GM12878 (cell line): Measurements from ENCODE around the gene DLG4. TPM values are rescaled to one million over a fixed set of nuclear protein-coding genes. Genes with fewer than 3 reads are reported as not detected.

Experiments
- ATAC-seq: fragments of 200-7000 bp; cut with Tn5 transposase; 3 replicates; pipeline ENCODE4 v1.9.1; 2020; ENCODE audit warnings: mild to moderate bottlenecking, moderate library complexity
- BruUV-seq: library from RNA; stranded (reverse); fragments of 400-500 nt; replicated peaks from 2 replicates; lab custom pipeline; 2021; lab: Mats Ljungman, UMichigan
- CTCF ChIA-PET: fragments of 300-600 bp; sonication (Branson Sonifier 250); formaldehyde crosslinking; extraction: SDS; loops from one replicate; lab custom pipeline; 2021; ENCODE audit warnings: inconsistent platforms; lab: Yijun Ruan, JAX
- POLR2A ChIA-PET: fragments of 350-600 bp; formaldehyde crosslinking; extraction: SDS; loops from one replicate; lab custom pipeline; 2021; ENCODE audit warnings: inconsistent platforms; lab: Charles Lee
- RAD21 ChIA-PET: fragments of 300-600 bp; sonication (Branson Sonifier 250); formaldehyde crosslinking; loops from one replicate; lab custom pipeline; 2023; ENCODE audit warnings: antibody characterized with exemption; ENCODE audit not compliant: unreplicated experiment; lab: Charles Lee
- SMC1A ChIA-PET: fragments of 300-600 bp; sonication (Branson Sonifier 250); formaldehyde crosslinking; loops from one replicate; lab custom pipeline; 2023; ENCODE audit not compliant: unreplicated experiment, uncharacterized antibody; lab: Charles Lee
- DNase-seq: peaks from one replicate; pipeline ENCODE4 v3.0.0-alpha.2; 2011; ENCODE audit warnings: low read depth, low spot score
- FAIRE-seq: peaks from 3 replicates; lab custom pipeline; 2011; peaks lifted over from hg19 to GRCh38; lab: Jason Lieb, UNC
- H2AFZ ChIP-seq: 2 replicates; pipeline ENCODE4 v1.6.0; 2011; ENCODE audit warnings: low read depth, low read length, control low read depth; ENCODE audit not compliant: control insufficient read depth
- H3K27ac ChIP-seq: 2 replicates; pipeline ENCODE4 v1.5.1; 2011; ENCODE audit warnings: control low read depth; ENCODE audit not compliant: control insufficient read depth, insufficient read depth
- H3K27me3 ChIP-seq, 2 experiments: replicated peaks in 1 of 2; 2 replicates each; pipeline versions ENCODE4 v1.6.0 to v1.6.1; 2011; ENCODE audit warnings: low read length in 1 of 2; ENCODE audit not compliant: control insufficient read depth in 2 of 2, insufficient read depth in 2 of 2
- H3K36me3 ChIP-seq, 2 experiments: 2 replicates each; pipeline ENCODE4 v1.5.1; 2011; ENCODE audit warnings: low read length in 1 of 2; ENCODE audit not compliant: control insufficient read depth in 2 of 2, insufficient read depth in 2 of 2
- H3K4me1 ChIP-seq: 2 replicates; pipeline ENCODE4 v1.6.1; 2011; ENCODE audit warnings: mild to moderate bottlenecking, low read length, moderate library complexity, mixed read lengths; ENCODE audit not compliant: control insufficient read depth, insufficient read depth
- H3K4me2 ChIP-seq: 2 replicates; pipeline ENCODE4 v1.6.0; 2011; ENCODE audit warnings: control low read depth; ENCODE audit not compliant: control insufficient read depth, insufficient read depth
- H3K4me3 ChIP-seq: fragments of 200-600 bp; sonication (generic); 2 replicates; pipeline ENCODE4 v1.5.1; 2016
- H3K79me2 ChIP-seq: 2 replicates; pipeline ENCODE4 v1.6.0; 2011; ENCODE audit warnings: low read length; ENCODE audit not compliant: control insufficient read depth, insufficient read depth
- H3K9ac ChIP-seq: 2 replicates; pipeline ENCODE4 v1.8.0; 2011; ENCODE audit warnings: low read length, control low read depth, mixed read lengths; ENCODE audit not compliant: control insufficient read depth, insufficient read depth
- H3K9me3 ChIP-seq: replicated peaks from 3 replicates; pipeline ENCODE4 v1.5.1; 2011; ENCODE audit warnings: mild to moderate bottlenecking, low read length; ENCODE audit not compliant: control insufficient read depth, insufficient read depth
- H4K20me1 ChIP-seq: 2 replicates; pipeline ENCODE4 v1.6.0; 2011; ENCODE audit not compliant: control insufficient read depth, insufficient read depth
- FOXK2 ChIP-seq: fragments of 450-650 bp; IDR thresholded peaks from 2 replicates; pipeline ENCODE4 v1.6.1; 2017; ENCODE audit warnings: mild to moderate bottlenecking, moderate library complexity
- FOXM1 ChIP-seq: IDR thresholded peaks from 2 replicates; pipeline ENCODE4 v1.6.1; 2012; ENCODE audit warnings: low read depth, mild to moderate bottlenecking, inconsistent platforms, low read length, moderate library complexity
- HDAC6 ChIP-seq: fragments of 200-600 bp; sonication (generic); IDR thresholded peaks from one replicate; pipeline ENCODE4 v1.8.0; 2017; ENCODE audit warnings: antibody characterized with exemption; ENCODE audit not compliant: unreplicated experiment
- JUND ChIP-seq: IDR thresholded peaks from 2 replicates; pipeline ENCODE4 v1.6.1; 2012; ENCODE audit warnings: low read depth, mild to moderate bottlenecking, low read length, improper control_type of control experiment, moderate library complexity
- LARP7 ChIP-seq: fragments of 450-650 bp; IDR thresholded peaks from 2 replicates; pipeline ENCODE4 v1.6.1; 2017; ENCODE audit warnings: mild to moderate bottlenecking
- NFIC ChIP-seq: IDR thresholded peaks from 2 replicates; pipeline ENCODE4 v1.6.1; 2012; ENCODE audit warnings: low read depth, mild to moderate bottlenecking, inconsistent platforms, low read length, moderate library complexity
- NR2C1 ChIP-seq: fragments of 450-650 bp; IDR thresholded peaks from 2 replicates; pipeline ENCODE4 v1.6.1; 2017; ENCODE audit warnings: antibody characterized with exemption, mild to moderate bottlenecking, moderate library complexity
- TAF1 ChIP-seq: IDR thresholded peaks from 2 replicates; pipeline ENCODE4 v1.6.1; 2011; ENCODE audit warnings: mild to moderate bottlenecking, low read depth, low read length, borderline replicate concordance
- ZBED1 ChIP-seq: IDR thresholded peaks from 2 replicates; pipeline ENCODE4 v1.6.1; 2016; ENCODE audit warnings: borderline replicate concordance
- ZNF217 ChIP-seq: fragments of 450-650 bp; IDR thresholded peaks from 2 replicates; pipeline ENCODE4 v1.6.1; 2017; ENCODE audit warnings: antibody characterized with exemption, mild to moderate bottlenecking
- WGBS: methylation state at CpG from one replicate; pipeline ENCODE4 v1.1.6; 2016; ENCODE audit warnings: low lambda C conversion rate; ENCODE audit not compliant: insufficient replicate concordance, insufficient coverage; ENCODE audit errors: missing lambda C conversion rate; 5-methylcytosine and 5-hydroxymethylcytosine counted together
- in situ Hi-C: fragments of 300-500 bp; cut with MboI; formaldehyde crosslinking; loops from 9 replicates; pipeline ENCODE4 v1.14.3; 2018; ENCODE audit warnings: mixed read lengths
- intact Hi-C: fragments of 100-400 bp; cut with micrococcal nuclease; formaldehyde crosslinking; loops from one replicate; pipeline ENCODE4 v1.14.2; 2022; ENCODE audit not compliant: unreplicated experiment
- polyA plus RNA-seq, 11 experiments: library from polyadenylated mRNA; depleted of rRNA in 4 of 11; unstranded in 6 of 11; stranded (reverse) in 5 of 11; fragments of >200 nt; fragmentation: Nextera tagmentation in 4 of 11; fragmentation: Illumina TruSeq in 1 of 11; extraction: Ambion mirVana in 4 of 11; extraction: Trizol in 1 of 11; gene quantifications; 1 replicate in 1 of 11; 2 replicates in 10 of 11; pipeline versions ENCODE4 v1.2.1 to v1.2.3, GENCODE V29; 2011 to 2016; ENCODE audit warnings: inconsistent platforms in 2 of 11, missing spikeins in 2 of 11, low read depth in 1 of 11
- total RNA-seq, 4 experiments: library from RNA; depleted of rRNA in 3 of 4; stranded (reverse); fragments of >200 nt in 3 of 4; fragmentation: Illumina TruSeq in 1 of 4; extraction: Trizol in 1 of 4; gene quantifications; 2 replicates each; pipeline versions ENCODE4 v1.2.1 to v1.2.3, GENCODE V29; 2013 to 2021
- TF ChIP-seq, protein P1 (sequence below): fragments of 450-650 bp; IDR thresholded peaks from 2 replicates; pipeline ENCODE4 v1.6.1; 2016; ENCODE audit warnings: mild to moderate bottlenecking
- TF ChIP-seq, protein P2 (sequence below): IDR thresholded peaks from 2 replicates; pipeline ENCODE4 v1.6.1; 2011; ENCODE audit warnings: borderline replicate concordance, low read depth, mild to moderate bottlenecking, moderate library complexity, mixed read lengths, low read length; ENCODE audit not compliant: insufficient read depth; ENCODE audit errors: extremely low read length
- TF ChIP-seq, protein P3 (sequence below): fragments of 450-650 bp; conservative IDR thresholded peaks from 2 replicates; pipeline ENCODE4 v1.6.1; 2017; ENCODE audit warnings: mild to moderate bottlenecking, moderate library complexity
- TF ChIP-seq, protein P4 (sequence below): IDR thresholded peaks from 2 replicates; pipeline ENCODE4 v1.6.1; 2012; ENCODE audit warnings: low read depth, low read length, improper control_type of control experiment

Gene DLG4
- total and polyA plus RNA-seq, 10 of the 15 experiments (the other 5 are each of a cell fraction or from before 2014, with no cell fraction given): 0.07 to 4.1 (median 1.3) TPM

DNA sequence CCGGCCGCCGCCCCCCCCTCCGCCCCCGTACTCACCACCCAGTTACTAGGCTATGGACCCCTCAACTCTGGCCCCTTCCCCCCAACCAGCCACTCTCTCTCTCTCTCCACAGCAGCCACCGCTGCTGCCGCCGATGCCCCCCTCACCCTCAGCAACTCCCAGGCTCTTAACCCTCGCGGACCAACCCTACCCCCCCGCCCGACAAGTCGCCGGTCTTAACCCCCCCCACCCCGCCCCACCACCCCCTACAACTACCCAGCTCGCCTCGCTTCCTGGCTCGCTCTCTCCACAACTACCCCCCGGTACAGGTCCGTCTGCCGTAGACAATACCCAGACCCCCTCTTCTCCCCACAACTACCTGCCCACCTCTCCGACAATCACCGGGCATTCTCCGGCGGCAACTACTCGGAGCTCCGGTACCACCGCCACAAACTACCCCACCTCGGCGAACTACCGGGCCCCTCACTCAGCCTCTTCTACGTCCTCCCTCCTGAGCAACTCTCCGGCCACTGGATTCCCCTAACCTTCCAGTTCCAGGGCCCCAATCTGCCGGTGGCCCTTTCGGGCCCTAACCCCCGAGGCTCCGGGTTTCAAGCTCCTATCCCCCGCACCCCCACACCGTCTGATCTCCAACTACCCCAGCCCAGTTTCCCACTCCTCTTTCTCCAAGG, 18.9 kb upstream of the DLG4 start:
- DNase-seq: no peak
- no peaks in the 10 kb centered on the region for H4K20me1 ChIP-seq
- CTCF ChIA-PET: interaction anchor here (0.6 to 6.0 kb wide), 7 partner anchors 11 to 449 kb away, joined by 3 to 70 read pairs (median 4); partner anchors contain the start of genes ACADVL, DLG4 and WRAP53
- in situ Hi-C loops: no loop called here
- H3K4me3 ChIP-seq: peak overlapping the region; percentile 96
- H3K9me3 ChIP-seq: no peaks in the 10 kb centered on the region
- H3K79me2 ChIP-seq: peaks cover 56% of the 10 kb centered on the region
- no TSS peak for BruUV-seq
- H3K4me1 ChIP-seq: peaks cover 29% of the 10 kb centered on the region
- RAD21 ChIA-PET: interaction anchor here (0.7 to 6.3 kb wide), 8 partner anchors 11 to 198 kb away, joined by 3 to 51 read pairs (median 5); partner anchors contain the start of genes ACADVL, CTDNEP1, DLG4 and ELP5
- peak overlapping the region; percentile 95 for H3K9ac ChIP-seq
- H3K27me3 ChIP-seq: no peaks in the 10 kb centered on the region
- SMC1A ChIA-PET: interaction anchor here (1.2 to 2.0 kb wide), 2 partner anchors 11 to 19 kb away, joined by 3 to 4 read pairs; partner anchors contain the start of genes ACADVL and DLG4
- H3K4me2 ChIP-seq: 0 out of 2 replicates have a peak overlapping the region, but pooled peaks have one; percentile 0
- no peak for FAIRE-seq
- POLR2A ChIA-PET: interaction anchor here (0.6 to 7.3 kb wide), 6 partner anchors 12 to 1728 kb away, joined by 3 to 99 read pairs (median 8); partner anchors contain the start of genes ACADVL, CTDNEP1, CYB5D1 and DLG4
- ATAC-seq: no peak
- no peak overlapping the region for H2AFZ ChIP-seq
- intact Hi-C loops: loop anchor here (2.0 kb wide), 1 partner anchor 24 kb away; no protein-coding TSS in a partner anchor
- peak overlapping the region; percentile 87 for H3K27ac ChIP-seq
- peaks cover 9 to 14% of the 10 kb centered on the region in 2 experiments for H3K36me3 ChIP-seq
- WGBS: under 1% methylated on average over 25 of the region's 39 CpGs
- TF ChIP-seq, protein P1, sequence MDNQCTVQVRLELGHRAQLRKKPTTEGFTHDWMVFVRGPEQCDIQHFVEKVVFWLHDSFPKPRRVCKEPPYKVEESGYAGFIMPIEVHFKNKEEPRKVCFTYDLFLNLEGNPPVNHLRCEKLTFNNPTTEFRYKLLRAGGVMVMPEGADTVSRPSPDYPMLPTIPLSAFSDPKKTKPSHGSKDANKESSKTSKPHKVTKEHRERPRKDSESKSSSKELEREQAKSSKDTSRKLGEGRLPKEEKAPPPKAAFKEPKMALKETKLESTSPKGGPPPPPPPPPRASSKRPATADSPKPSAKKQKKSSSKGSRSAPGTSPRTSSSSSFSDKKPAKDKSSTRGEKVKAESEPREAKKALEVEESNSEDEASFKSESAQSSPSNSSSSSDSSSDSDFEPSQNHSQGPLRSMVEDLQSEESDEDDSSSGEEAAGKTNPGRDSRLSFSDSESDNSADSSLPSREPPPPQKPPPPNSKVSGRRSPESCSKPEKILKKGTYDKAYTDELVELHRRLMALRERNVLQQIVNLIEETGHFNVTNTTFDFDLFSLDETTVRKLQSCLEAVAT: peak; percentile 71
- TF ChIP-seq FOXK2 (no peak), FOXM1 (no peak), LARP7 (no peak), HDAC6 (no peak), TAF1 (0 out of 2 replicates have a peak, but pooled peaks have one; percentile 10), NR2C1 (no peak), ZBED1 (no peak), ZNF217 (no peak), NFIC (no peak), JUND (no peak)
- TF ChIP-seq, protein P2, sequence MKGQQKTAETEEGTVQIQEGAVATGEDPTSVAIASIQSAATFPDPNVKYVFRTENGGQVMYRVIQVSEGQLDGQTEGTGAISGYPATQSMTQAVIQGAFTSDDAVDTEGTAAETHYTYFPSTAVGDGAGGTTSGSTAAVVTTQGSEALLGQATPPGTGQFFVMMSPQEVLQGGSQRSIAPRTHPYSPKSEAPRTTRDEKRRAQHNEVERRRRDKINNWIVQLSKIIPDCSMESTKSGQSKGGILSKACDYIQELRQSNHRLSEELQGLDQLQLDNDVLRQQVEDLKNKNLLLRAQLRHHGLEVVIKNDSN: no peak
- TF ChIP-seq, protein P3, sequence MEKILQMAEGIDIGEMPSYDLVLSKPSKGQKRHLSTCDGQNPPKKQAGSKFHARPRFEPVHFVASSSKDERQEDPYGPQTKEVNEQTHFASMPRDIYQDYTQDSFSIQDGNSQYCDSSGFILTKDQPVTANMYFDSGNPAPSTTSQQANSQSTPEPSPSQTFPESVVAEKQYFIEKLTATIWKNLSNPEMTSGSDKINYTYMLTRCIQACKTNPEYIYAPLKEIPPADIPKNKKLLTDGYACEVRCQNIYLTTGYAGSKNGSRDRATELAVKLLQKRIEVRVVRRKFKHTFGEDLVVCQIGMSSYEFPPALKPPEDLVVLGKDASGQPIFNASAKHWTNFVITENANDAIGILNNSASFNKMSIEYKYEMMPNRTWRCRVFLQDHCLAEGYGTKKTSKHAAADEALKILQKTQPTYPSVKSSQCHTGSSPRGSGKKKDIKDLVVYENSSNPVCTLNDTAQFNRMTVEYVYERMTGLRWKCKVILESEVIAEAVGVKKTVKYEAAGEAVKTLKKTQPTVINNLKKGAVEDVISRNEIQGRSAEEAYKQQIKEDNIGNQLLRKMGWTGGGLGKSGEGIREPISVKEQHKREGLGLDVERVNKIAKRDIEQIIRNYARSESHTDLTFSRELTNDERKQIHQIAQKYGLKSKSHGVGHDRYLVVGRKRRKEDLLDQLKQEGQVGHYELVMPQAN: peak; percentile 16; the same call in 1 of the 2 replicates
- TF ChIP-seq, protein P4, sequence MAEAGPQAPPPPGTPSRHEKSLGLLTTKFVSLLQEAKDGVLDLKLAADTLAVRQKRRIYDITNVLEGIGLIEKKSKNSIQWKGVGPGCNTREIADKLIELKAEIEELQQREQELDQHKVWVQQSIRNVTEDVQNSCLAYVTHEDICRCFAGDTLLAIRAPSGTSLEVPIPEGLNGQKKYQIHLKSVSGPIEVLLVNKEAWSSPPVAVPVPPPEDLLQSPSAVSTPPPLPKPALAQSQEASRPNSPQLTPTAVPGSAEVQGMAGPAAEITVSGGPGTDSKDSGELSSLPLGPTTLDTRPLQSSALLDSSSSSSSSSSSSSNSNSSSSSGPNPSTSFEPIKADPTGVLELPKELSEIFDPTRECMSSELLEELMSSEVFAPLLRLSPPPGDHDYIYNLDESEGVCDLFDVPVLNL: no peak
